ENCODE data around the gene PLA2G4B.

GRCh38 chr15:41840673-41841072 is 2.0 kb downstream of the PLA2G4B start:
- TF ChIP-seq, protein P1, sequence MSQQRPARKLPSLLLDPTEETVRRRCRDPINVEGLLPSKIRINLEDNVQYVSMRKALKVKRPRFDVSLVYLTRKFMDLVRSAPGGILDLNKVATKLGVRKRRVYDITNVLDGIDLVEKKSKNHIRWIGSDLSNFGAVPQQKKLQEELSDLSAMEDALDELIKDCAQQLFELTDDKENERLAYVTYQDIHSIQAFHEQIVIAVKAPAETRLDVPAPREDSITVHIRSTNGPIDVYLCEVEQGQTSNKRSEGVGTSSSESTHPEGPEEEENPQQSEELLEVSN (IDR thresholded peaks at IDR 0.05), result no peak
- TF ChIP-seq, protein P2, sequence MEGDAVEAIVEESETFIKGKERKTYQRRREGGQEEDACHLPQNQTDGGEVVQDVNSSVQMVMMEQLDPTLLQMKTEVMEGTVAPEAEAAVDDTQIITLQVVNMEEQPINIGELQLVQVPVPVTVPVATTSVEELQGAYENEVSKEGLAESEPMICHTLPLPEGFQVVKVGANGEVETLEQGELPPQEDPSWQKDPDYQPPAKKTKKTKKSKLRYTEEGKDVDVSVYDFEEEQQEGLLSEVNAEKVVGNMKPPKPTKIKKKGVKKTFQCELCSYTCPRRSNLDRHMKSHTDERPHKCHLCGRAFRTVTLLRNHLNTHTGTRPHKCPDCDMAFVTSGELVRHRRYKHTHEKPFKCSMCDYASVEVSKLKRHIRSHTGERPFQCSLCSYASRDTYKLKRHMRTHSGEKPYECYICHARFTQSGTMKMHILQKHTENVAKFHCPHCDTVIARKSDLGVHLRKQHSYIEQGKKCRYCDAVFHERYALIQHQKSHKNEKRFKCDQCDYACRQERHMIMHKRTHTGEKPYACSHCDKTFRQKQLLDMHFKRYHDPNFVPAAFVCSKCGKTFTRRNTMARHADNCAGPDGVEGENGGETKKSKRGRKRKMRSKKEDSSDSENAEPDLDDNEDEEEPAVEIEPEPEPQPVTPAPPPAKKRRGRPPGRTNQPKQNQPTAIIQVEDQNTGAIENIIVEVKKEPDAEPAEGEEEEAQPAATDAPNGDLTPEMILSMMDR (IDR thresholded peaks at IDR 0.05; ENCODE audit: control extremely low read depth in 1 of 3, insufficient read depth in 1 of 3, low read depth in 1 of 3, low read length in 3 of 3), result no peak
- TF ChIP-seq POLR2AphosphoS5 (IDR thresholded peaks at IDR 0.05; ENCODE audit: low read depth, low read length), result no peak
- TF ChIP-seq JUND (IDR thresholded peaks at IDR 0.05; ENCODE audit: low read length), result no peak
- no peak for TF ChIP-seq CREB1 (IDR thresholded peaks at IDR 0.05)
- no peak for TF ChIP-seq TAF1 (IDR thresholded peaks at IDR 0.05; ENCODE audit: low read depth, low read length)
- no peak for TF ChIP-seq SP4 (IDR thresholded peaks at IDR 0.05; ENCODE audit: low read length)
- TF ChIP-seq POLR2A (IDR thresholded peaks at IDR 0.05; ENCODE audit: control extremely low read depth in 1 of 2, low read depth in 2 of 2, low read length in 2 of 2), result no peak
- no peak for TF ChIP-seq FOSL1 (IDR thresholded peaks at IDR 0.05; ENCODE audit: insufficient read depth, low read depth, low read length)
- TF ChIP-seq SAP30 (IDR thresholded peaks at IDR 0.05; ENCODE audit: insufficient read depth, insufficient replicate concordance, low read length), result no peak
